A549 (cell line): Measurements from ENCODE around the gene GPR160.

ENCODE experiments used
- CEBPB ChIP-seq, 2 experiments: fragments of >200 bp in 1 of 2; sonication (Bioruptor Twin) in 1 of 2; formaldehyde crosslinking in 1 of 2; IDR thresholded peaks; 2 replicates each; pipeline ENCODE4 v1.6.1; 2012 to 2016
- POLR2A ChIP-seq: IDR thresholded peaks from 2 replicates; pipeline ENCODE4 v1.6.1; 2012; ENCODE audit warnings: mild to moderate bottlenecking, low read length
- TF ChIP-seq, protein P1 (sequence below): fragments of >200 bp; sonication (Bioruptor Twin); formaldehyde crosslinking; IDR thresholded peaks from 3 replicates; pipeline ENCODE4 v1.5.1; 2016
- TF ChIP-seq, protein P2 (sequence below): fragments of 200-600 bp; sonication (generic); IDR thresholded peaks from 2 replicates; pipeline ENCODE4 v1.6.1; 2016; ENCODE audit warnings: antibody characterized with exemption, mild to moderate bottlenecking, moderate library complexity

DNA sequence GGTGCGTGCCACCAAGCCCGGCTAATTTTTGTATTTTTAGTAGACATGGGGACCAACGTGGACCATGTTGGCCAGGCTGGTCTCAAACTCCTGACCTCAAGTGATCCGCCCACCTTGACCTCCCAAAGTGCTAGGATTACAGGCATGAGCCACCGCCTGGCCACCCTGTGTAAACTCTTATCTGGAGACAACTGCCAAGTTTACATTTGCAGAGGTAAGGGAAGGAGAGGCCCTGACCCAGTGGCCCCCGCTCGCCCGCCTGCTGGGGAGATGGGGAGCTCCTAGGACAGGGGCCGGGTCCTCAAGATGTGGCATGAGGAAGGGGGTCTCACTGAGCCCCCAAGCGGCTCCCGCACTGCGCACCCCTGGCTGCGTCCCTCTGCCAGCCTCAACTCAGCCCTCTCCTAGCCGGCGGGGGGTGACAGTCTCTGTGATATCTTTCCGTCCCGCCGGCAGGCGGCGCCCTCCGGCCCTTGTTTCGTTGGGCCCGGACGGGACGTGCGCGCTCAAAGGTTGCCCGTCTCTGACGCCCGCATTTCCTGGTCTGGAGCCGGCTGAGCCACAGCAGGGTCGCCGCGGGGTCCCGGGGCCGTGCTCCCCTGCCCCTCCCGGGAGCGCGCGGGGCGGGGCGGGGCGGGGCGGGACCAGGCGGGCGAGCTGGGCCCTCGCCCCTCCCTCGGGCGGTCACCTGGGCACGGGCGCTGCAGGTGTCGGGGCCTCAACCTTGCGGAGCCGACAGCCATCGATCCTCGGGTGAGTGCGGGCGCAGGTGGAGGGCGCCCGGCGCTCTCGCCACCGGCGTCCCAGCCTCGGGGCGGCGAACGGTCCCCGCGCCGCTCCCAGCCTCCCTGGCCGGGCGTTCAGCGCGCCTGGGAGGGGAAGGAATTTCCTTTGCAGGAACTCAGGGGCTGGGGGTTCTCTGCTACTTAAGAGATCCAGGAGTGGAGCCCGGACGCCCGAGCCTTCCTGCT lies at the start of gene GPR160:
- TF ChIP-seq, protein P1, sequence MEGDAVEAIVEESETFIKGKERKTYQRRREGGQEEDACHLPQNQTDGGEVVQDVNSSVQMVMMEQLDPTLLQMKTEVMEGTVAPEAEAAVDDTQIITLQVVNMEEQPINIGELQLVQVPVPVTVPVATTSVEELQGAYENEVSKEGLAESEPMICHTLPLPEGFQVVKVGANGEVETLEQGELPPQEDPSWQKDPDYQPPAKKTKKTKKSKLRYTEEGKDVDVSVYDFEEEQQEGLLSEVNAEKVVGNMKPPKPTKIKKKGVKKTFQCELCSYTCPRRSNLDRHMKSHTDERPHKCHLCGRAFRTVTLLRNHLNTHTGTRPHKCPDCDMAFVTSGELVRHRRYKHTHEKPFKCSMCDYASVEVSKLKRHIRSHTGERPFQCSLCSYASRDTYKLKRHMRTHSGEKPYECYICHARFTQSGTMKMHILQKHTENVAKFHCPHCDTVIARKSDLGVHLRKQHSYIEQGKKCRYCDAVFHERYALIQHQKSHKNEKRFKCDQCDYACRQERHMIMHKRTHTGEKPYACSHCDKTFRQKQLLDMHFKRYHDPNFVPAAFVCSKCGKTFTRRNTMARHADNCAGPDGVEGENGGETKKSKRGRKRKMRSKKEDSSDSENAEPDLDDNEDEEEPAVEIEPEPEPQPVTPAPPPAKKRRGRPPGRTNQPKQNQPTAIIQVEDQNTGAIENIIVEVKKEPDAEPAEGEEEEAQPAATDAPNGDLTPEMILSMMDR = peak; percentile 87
- TF ChIP-seq, protein P2, sequence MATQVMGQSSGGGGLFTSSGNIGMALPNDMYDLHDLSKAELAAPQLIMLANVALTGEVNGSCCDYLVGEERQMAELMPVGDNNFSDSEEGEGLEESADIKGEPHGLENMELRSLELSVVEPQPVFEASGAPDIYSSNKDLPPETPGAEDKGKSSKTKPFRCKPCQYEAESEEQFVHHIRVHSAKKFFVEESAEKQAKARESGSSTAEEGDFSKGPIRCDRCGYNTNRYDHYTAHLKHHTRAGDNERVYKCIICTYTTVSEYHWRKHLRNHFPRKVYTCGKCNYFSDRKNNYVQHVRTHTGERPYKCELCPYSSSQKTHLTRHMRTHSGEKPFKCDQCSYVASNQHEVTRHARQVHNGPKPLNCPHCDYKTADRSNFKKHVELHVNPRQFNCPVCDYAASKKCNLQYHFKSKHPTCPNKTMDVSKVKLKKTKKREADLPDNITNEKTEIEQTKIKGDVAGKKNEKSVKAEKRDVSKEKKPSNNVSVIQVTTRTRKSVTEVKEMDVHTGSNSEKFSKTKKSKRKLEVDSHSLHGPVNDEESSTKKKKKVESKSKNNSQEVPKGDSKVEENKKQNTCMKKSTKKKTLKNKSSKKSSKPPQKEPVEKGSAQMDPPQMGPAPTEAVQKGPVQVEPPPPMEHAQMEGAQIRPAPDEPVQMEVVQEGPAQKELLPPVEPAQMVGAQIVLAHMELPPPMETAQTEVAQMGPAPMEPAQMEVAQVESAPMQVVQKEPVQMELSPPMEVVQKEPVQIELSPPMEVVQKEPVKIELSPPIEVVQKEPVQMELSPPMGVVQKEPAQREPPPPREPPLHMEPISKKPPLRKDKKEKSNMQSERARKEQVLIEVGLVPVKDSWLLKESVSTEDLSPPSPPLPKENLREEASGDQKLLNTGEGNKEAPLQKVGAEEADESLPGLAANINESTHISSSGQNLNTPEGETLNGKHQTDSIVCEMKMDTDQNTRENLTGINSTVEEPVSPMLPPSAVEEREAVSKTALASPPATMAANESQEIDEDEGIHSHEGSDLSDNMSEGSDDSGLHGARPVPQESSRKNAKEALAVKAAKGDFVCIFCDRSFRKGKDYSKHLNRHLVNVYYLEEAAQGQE = no peak
- TF ChIP-seq POLR2A (no peak), CEBPB (IDR thresholded peaks at IDR 0.05) (no peak)
